ENCODE data around the gene LRBA.
"Not testable (repeated sequence)": the region's sequence is repeated elsewhere in the genome, so short reads cannot be mapped to it uniquely, and the experiment has no call there.

The LRBA gene

GRCh38 chr4:150664935-150665334, 350.1 kb downstream of the LRBA start:
- no peak for DNase-seq
- Histone ChIP-seq H3K79me2 (ENCODE audit: low read length) (no peaks in the 10 kb centered on the region), H3K4me3 (ENCODE audit: low read length) (no peak overlapping the region), H3K27me3 (replicated peaks; ENCODE audit: insufficient read depth, low read length) (no peaks in the 10 kb centered on the region), H3K9me3 (replicated peaks; ENCODE audit: insufficient read depth, low read length) (no peaks in the 10 kb centered on the region), H3K27ac (ENCODE audit: low read length) (no peak overlapping the region), H3K4me2 (ENCODE audit: low read depth, low read length) (no peak overlapping the region), H2AFZ (ENCODE audit: low read length) (no peak overlapping the region), H4K20me1 (ENCODE audit: insufficient read depth, low read length) (no peaks in the 10 kb centered on the region), H3F3A (ENCODE audit: insufficient read depth, low read length) (no peaks in the 10 kb centered on the region), H3K36me3 (replicated peaks; ENCODE audit: insufficient read depth, low read length) (no peaks in the 10 kb centered on the region), H3K9ac (ENCODE audit: low read length) (no peak overlapping the region), H3K4me1 (ENCODE audit: low read length) (no peaks in the 10 kb centered on the region), H3K9me2 (replicated peaks; ENCODE audit: insufficient read depth, low read length) (no peaks in the 10 kb centered on the region)
- TF ChIP-seq EZH2phosphoT487 (IDR thresholded peaks at IDR 0.05; ENCODE audit: low read length) (no peak), CTCF (IDR thresholded peaks at IDR 0.05; ENCODE audit: low read length) (no peak), EZH2 (optimal IDR thresholded peaks at IDR 0.05; ENCODE audit: low read depth, low read length) (no peak)

GRCh38 chr4:150662686-150663085, 352.4 kb downstream of the LRBA start:
- H3K27me3 ChIP-seq (replicated peaks; ENCODE audit: insufficient read depth, low read length) = no peaks in the 10 kb centered on the region
- no peaks in the 10 kb centered on the region for H3K9me2 ChIP-seq (replicated peaks; ENCODE audit: insufficient read depth, low read length)
- no peaks in the 10 kb centered on the region for H3K9me3 ChIP-seq (replicated peaks; ENCODE audit: insufficient read depth, low read length)
- H3K4me1 ChIP-seq (ENCODE audit: low read length) = no peaks in the 10 kb centered on the region
- no peaks in the 10 kb centered on the region for H3K79me2 ChIP-seq (ENCODE audit: low read length)
- H3K4me2 ChIP-seq (ENCODE audit: low read depth, low read length) = no peak overlapping the region
- no peaks in the 10 kb centered on the region for H3K36me3 ChIP-seq (replicated peaks; ENCODE audit: insufficient read depth, low read length)
- no peak for DNase-seq
- no peak overlapping the region for H3K27ac ChIP-seq (ENCODE audit: low read length)
- H4K20me1 ChIP-seq (ENCODE audit: insufficient read depth, low read length) = no peaks in the 10 kb centered on the region
- H3F3A ChIP-seq (ENCODE audit: insufficient read depth, low read length) = no peaks in the 10 kb centered on the region
- H2AFZ ChIP-seq (ENCODE audit: low read length) = no peak overlapping the region
- no peak overlapping the region for H3K9ac ChIP-seq (ENCODE audit: low read length)
- no peak overlapping the region for H3K4me3 ChIP-seq (ENCODE audit: low read length)
- TF ChIP-seq EZH2 (optimal IDR thresholded peaks at IDR 0.05; ENCODE audit: low read depth, low read length) (no peak), CTCF (IDR thresholded peaks at IDR 0.05; ENCODE audit: low read length) (no peak), EZH2phosphoT487 (IDR thresholded peaks at IDR 0.05; ENCODE audit: low read length) (no peak)

GRCh38 chr4:150661551-150661950, 353.5 kb downstream of the LRBA start:
- not testable (repeated sequence) for H4K20me1 ChIP-seq (ENCODE audit: insufficient read depth, low read length); H3K9me3 ChIP-seq (replicated peaks; ENCODE audit: insufficient read depth, low read length); H3K36me3 ChIP-seq (replicated peaks; ENCODE audit: insufficient read depth, low read length); H3K9ac ChIP-seq (ENCODE audit: low read length); H3F3A ChIP-seq (ENCODE audit: insufficient read depth, low read length); H2AFZ ChIP-seq (ENCODE audit: low read length); H3K27ac ChIP-seq (ENCODE audit: low read length); H3K4me1 ChIP-seq (ENCODE audit: low read length); H3K79me2 ChIP-seq (ENCODE audit: low read length); H3K9me2 ChIP-seq (replicated peaks; ENCODE audit: insufficient read depth, low read length); DNase-seq; H3K27me3 ChIP-seq (replicated peaks; ENCODE audit: insufficient read depth, low read length); H3K4me2 ChIP-seq (ENCODE audit: low read depth, low read length); H3K4me3 ChIP-seq (ENCODE audit: low read length)

GRCh38 chr4:150658258-150658657, 356.8 kb downstream of the LRBA start:
- H4K20me1 ChIP-seq (ENCODE audit: insufficient read depth, low read length); H3K27me3 ChIP-seq (replicated peaks; ENCODE audit: insufficient read depth, low read length); H3K4me2 ChIP-seq (ENCODE audit: low read depth, low read length); H3F3A ChIP-seq (ENCODE audit: insufficient read depth, low read length); H3K27ac ChIP-seq (ENCODE audit: low read length); H3K9me2 ChIP-seq (replicated peaks; ENCODE audit: insufficient read depth, low read length); H2AFZ ChIP-seq (ENCODE audit: low read length); H3K4me3 ChIP-seq (ENCODE audit: low read length); DNase-seq; H3K9ac ChIP-seq (ENCODE audit: low read length); H3K36me3 ChIP-seq (replicated peaks; ENCODE audit: insufficient read depth, low read length); H3K79me2 ChIP-seq (ENCODE audit: low read length); H3K4me1 ChIP-seq (ENCODE audit: low read length); H3K9me3 ChIP-seq (replicated peaks; ENCODE audit: insufficient read depth, low read length): not testable (repeated sequence)

All from MM.1S (cell line).